ENCODE data around the gene ABCG2.
"Not testable (repeated sequence)": the region's sequence is repeated elsewhere in the genome, so short reads cannot be mapped to it uniquely, and the experiment has no call there.

The ABCG2 gene

GRCh38 chr4:88109123-88109881 is 49.1 kb downstream of the ABCG2 start:
- no peak for DNase-seq

GRCh38 chr4:88108747-88109122 is 49.7 kb downstream of the ABCG2 start:
- DNase-seq: no peak

GRCh38 chr4:88108108-88108465 is 50.4 kb downstream of the ABCG2 start:
- not testable (repeated sequence) for DNase-seq

GRCh38 chr4:88107406-88108107 is 50.9 kb downstream of the ABCG2 start:
- DNase-seq: no peak

GRCh38 chr4:88106205-88106604 is 52.2 kb downstream of the ABCG2 start:
- DNase-seq: no peak

GRCh38 chr4:88104902-88105610 is 53.4 kb downstream of the ABCG2 start:
- DNase-seq: no peak

- DNase-seq: no peak
These were observed 56.4 kb downstream of the ABCG2 start for GRCh38 chr4:88102026-88102425.

- DNase-seq: no peak
These were observed 57.3 kb downstream of the ABCG2 start for GRCh38 chr4:88101165-88101564.

- DNase-seq: no peak
These were observed 59.3 kb downstream of the ABCG2 start for GRCh38 chr4:88098993-88099752.

GRCh38 chr4:88097781-88098180 is 60.7 kb downstream of the ABCG2 start:
- no peak for DNase-seq

- DNase-seq: no peak
These were observed 61.1 kb downstream of the ABCG2 start for GRCh38 chr4:88097301-88097700.

- no peak for DNase-seq
These were observed 64.6 kb downstream of the ABCG2 start for GRCh38 chr4:88093874-88094273.

GRCh38 chr4:88091378-88091777 is 67.1 kb downstream of the ABCG2 start:
- DNase-seq: no peak

GRCh38 chr4:88090898-88091297 is 67.5 kb downstream of the ABCG2 start:
- DNase-seq: no peak

- no peak for DNase-seq
These were observed 71.4 kb downstream of the ABCG2 start for GRCh38 chr4:88087004-88087403.

GRCh38 chr4:88080626-88081025 is 77.8 kb downstream of the ABCG2 start:
- DNase-seq: no peak

GRCh38 chr4:88078579-88078978 is 79.9 kb downstream of the ABCG2 start:
- no peak for DNase-seq

GRCh38 chr4:88077911-88078524 is 80.4 kb downstream of the ABCG2 start:
- DNase-seq: no peak

GRCh38 chr4:88075336-88075735 is 83.1 kb downstream of the ABCG2 start:
- no peak for DNase-seq

- DNase-seq: no peak
These were observed 88.4 kb downstream of the ABCG2 start for GRCh38 chr4:88070031-88070430.

GRCh38 chr4:88064410-88064809 is 94.0 kb downstream of the ABCG2 start:
- no peak for DNase-seq

GRCh38 chr4:88063634-88064296 is 94.7 kb downstream of the ABCG2 start:
- no peak for DNase-seq
